A673 (cell line): ENCODE data around the gene GRB10.

ENCODE experiments used
- CTCF ChIP-seq: fragments of 300-800, 200-600 bp; sonication (generic); conservative IDR thresholded peaks from 2 replicates; pipeline ENCODE4 v1.5.1; 2017; ENCODE audit warnings: low read depth, mild to moderate bottlenecking, antibody characterized with exemption, low read length, moderate library complexity, mixed read lengths
- EZH2 ChIP-seq: fragments of 200-600 bp; sonication (generic); IDR thresholded peaks from 2 replicates; pipeline ENCODE4 v1.6.1; 2017; ENCODE audit warnings: borderline replicate concordance, low read depth, mild to moderate bottlenecking, mixed read lengths, antibody characterized with exemption, low read length; ENCODE audit not compliant: poor library complexity, severe bottlenecking

- TF ChIP-seq CTCF = no peak
- TF ChIP-seq EZH2 = no peak
Observed at GRCh38 chr7:50826371-50827172, 43.9 kb upstream of the GRB10 start.
